SJSA1 (cell line): Measurements from ENCODE around the gene GABRQ. TPM values are rescaled to one million over a fixed set of nuclear protein-coding genes. Genes with fewer than 3 reads are reported as not detected.
"Not testable (repeated sequence)": the region's sequence is repeated elsewhere in the genome, so short reads cannot be mapped to it uniquely, and the experiment has no call there.

Experiments used
- DNase-seq, 2 experiments: peaks; one replicate each; pipeline ENCODE4 v3.0.0-alpha.2; 2015 to 2020; ENCODE audit warnings: low spot score in 2 of 2, low read depth in 1 of 2
- H3K27ac ChIP-seq: fragments of 250-450 bp; sonication (Bioruptor Pico); 2 replicates; pipeline ENCODE4 v1.5.1; 2020; ENCODE audit warnings: mild to moderate bottlenecking, moderate library complexity
- H3K27me3 ChIP-seq: fragments of 250-450 bp; sonication (Bioruptor Pico); replicated peaks from 2 replicates; pipeline ENCODE4 v1.5.1; 2020; ENCODE audit warnings: mild to moderate bottlenecking, moderate library complexity
- H3K36me3 ChIP-seq: fragments of 250-450 bp; sonication (Bioruptor Pico); 2 replicates; pipeline ENCODE4 v1.5.1; 2020; ENCODE audit warnings: mild to moderate bottlenecking
- H3K4me1 ChIP-seq: fragments of 250-450 bp; sonication (Bioruptor Pico); replicated peaks from 2 replicates; pipeline ENCODE4 v1.6.1; 2021; ENCODE audit warnings: mild to moderate bottlenecking
- H3K4me3 ChIP-seq: fragments of 250-450 bp; sonication (Bioruptor Pico); 2 replicates; pipeline ENCODE4 v1.5.1; 2020; ENCODE audit warnings: mild to moderate bottlenecking
- H3K9me3 ChIP-seq: fragments of 250-450 bp; sonication (Bioruptor Pico); replicated peaks from 2 replicates; pipeline ENCODE4 v1.5.1; 2020; ENCODE audit warnings: mild to moderate bottlenecking
- total RNA-seq: library from RNA; depleted of rRNA; stranded (reverse); fragments of >200 nt; shearing (Covaris generic); gene quantifications from 2 replicates; pipeline ENCODE4 v1.2.3, GENCODE V29; 2014; rRNA removed

Gene GABRQ
- total RNA-seq, 1 experiment from 2014 or later, result 0.11 TPM

DNA sequence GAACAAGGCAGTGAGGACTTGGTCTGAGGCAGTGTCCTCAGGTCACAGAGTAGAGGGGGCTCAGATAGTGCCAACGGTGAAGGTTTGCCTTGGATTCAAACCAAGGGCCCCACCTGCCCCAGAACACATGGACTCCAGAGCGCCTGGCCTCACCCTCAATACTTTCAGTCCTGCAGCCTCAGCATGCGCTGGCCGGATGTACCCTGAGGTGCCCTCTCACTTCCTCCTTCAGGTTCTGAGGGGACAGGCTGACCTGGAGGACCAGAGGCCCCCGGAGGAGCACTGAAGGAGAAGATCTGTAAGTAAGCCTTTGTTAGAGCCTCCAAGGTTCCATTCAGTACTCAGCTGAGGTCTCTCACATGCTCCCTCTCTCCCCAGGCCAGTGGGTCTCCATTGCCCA, 62.7 kb downstream of the GABRQ start:
- not testable (repeated sequence) for H3K27me3 ChIP-seq, H3K9me3 ChIP-seq, H3K4me1 ChIP-seq, DNase-seq, H3K36me3 ChIP-seq, H3K4me3 ChIP-seq, H3K27ac ChIP-seq

DNA sequence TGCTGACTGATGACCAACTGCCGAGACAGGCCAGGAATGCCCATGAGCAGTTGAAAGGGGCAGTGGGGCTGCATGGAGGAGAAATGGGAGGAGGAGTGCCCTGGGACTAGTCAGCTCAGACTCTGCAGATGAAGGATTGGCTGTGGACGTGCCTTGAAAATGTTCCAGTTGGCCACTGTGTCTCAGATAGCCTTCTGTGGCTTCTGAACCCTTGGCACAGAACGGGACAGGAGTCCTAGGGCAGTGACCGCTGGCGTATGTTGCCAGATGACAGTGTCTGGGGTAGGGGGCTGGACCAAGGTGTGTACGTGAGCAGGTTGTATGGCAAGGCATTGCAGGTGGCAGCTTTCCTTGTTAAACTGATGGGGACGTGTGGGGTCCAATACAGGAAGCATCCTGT, 68.8 kb downstream of the GABRQ start:
- DNase-seq, H3K4me1 ChIP-seq, H3K36me3 ChIP-seq, H3K27me3 ChIP-seq, H3K27ac ChIP-seq, H3K9me3 ChIP-seq, H3K4me3 ChIP-seq: not testable (repeated sequence)

Other genes starting within 250 kb of the GABRQ start
- not detected in 2 replicates for gene GABRA3, start 186.6 kb upstream of the GABRQ start, total RNA-seq
- gene MAGEA3, start 60.9 kb downstream of the GABRQ start, total RNA-seq, result 0.34 TPM in 1 of 2 replicates, not detected in the other
- not detected in 2 replicates for gene CSAG2, start 71.4 kb downstream of the GABRQ start, total RNA-seq
- not detected in 2 replicates for gene MAGEA2B, start 76.7 kb downstream of the GABRQ start, total RNA-seq
- not detected in 2 replicates for gene CSAG1, start 95.8 kb downstream of the GABRQ start, total RNA-seq
- gene MAGEA12, start 95.9 kb downstream of the GABRQ start, total RNA-seq, result not detected in 2 replicates
- not detected in 2 replicates for gene MAGEA2, start 115.9 kb downstream of the GABRQ start, total RNA-seq
- gene CSAG3, start 121.3 kb downstream of the GABRQ start, total RNA-seq, result not detected in 2 replicates
- gene MAGEA6, start 131.8 kb downstream of the GABRQ start, total RNA-seq, result 0.08 TPM in 1 of 2 replicates, not detected in the other
- 33.8 and 53.2 TPM in 2 replicates for gene CETN2, start 192.9 kb downstream of the GABRQ start, total RNA-seq
- 6.8 and 12.7 TPM in 2 replicates for gene NSDHL, start 193.2 kb downstream of the GABRQ start, total RNA-seq